Esophagus (tissue), 2 donors: ENCODE results near the gene GPR85. TPM values are rescaled to one million over a fixed set of nuclear protein-coding genes. Genes with fewer than 3 reads are reported as not detected.
"Not testable (repeated sequence)": the region's sequence is repeated elsewhere in the genome, so short reads cannot be mapped to it uniquely, and the experiment has no call there.

Source experiments
- H3K27ac ChIP-seq, 2 donors: one replicate each; pipeline ENCODE4 v1.5.1; 2013; ENCODE audit warnings: low read depth in 2 of 2, mild to moderate bottlenecking in 2 of 2, inconsistent platforms in 1 of 2, low read length in 1 of 2, moderate library complexity in 1 of 2
- H3K27me3 ChIP-seq, 2 donors: one replicate each; pipeline ENCODE4 v1.6.1; 2013; ENCODE audit warnings: low read length in 2 of 2, control low read depth in 1 of 2, mild to moderate bottlenecking in 1 of 2; ENCODE audit not compliant: insufficient read depth in 2 of 2, control insufficient read depth in 1 of 2
- H3K36me3 ChIP-seq, 2 donors: one replicate each; pipeline ENCODE4 v1.6.1; 2013; ENCODE audit warnings: low read length in 1 of 2; ENCODE audit not compliant: control insufficient read depth in 2 of 2, insufficient read depth in 2 of 2
- H3K4me1 ChIP-seq, 2 donors: one replicate each; pipeline ENCODE4 v1.6.1; 2013; ENCODE audit warnings: low read length in 1 of 2; ENCODE audit not compliant: control insufficient read depth in 2 of 2, insufficient read depth in 2 of 2
- H3K4me3 ChIP-seq, 2 donors: one replicate each; pipeline ENCODE4 v1.5.1; 2013; ENCODE audit warnings: low read length in 2 of 2, mild to moderate bottlenecking in 2 of 2, low read depth in 1 of 2, moderate library complexity in 1 of 2
- H3K9me3 ChIP-seq, 2 donors: one replicate each; pipeline ENCODE4 v1.6.1; 2013; ENCODE audit warnings: mild to moderate bottlenecking in 2 of 2, low read depth in 1 of 2, low read length in 1 of 2, moderate library complexity in 1 of 2; ENCODE audit not compliant: control insufficient read depth in 2 of 2, insufficient read depth in 1 of 2
- WGBS, 2 donors: extraction: QIAGEN DNeasy Blood & Tissue Kit; methylation state at CpG; one replicate each; pipeline ENCODE4 v1.1.7; 2013; 5-methylcytosine and 5-hydroxymethylcytosine counted together
- polyA plus RNA-seq, 2 donors: library from polyadenylated mRNA; stranded (reverse); fragments of 200-250 nt; gene quantifications; one replicate each; pipeline ENCODE4 v1.2.3, GENCODE V29; 2013
- donor health status: healthy with polysubstance abuse.
- donor health status: Bipolar disorder and iron deficiency.

The GPR85 gene
- polyA plus RNA-seq, 2 donors, result 0.20 to 0.39 TPM

- H3K27me3 ChIP-seq, result no peaks in the 10 kb centered on the region
- H3K4me1 ChIP-seq, result no peaks in the 10 kb centered on the region
- WGBS, 2 donors, result 43 to 46% methylated on average over 2 of the region's 2 CpGs
- H3K4me3 ChIP-seq, result no peak overlapping the region
- H3K36me3 ChIP-seq, result no peaks in the 10 kb centered on the region
- H3K9me3 ChIP-seq, result no peaks in the 10 kb centered on the region
- no peak overlapping the region for H3K27ac ChIP-seq
Observed at GRCh38 chr7:113054938-113055337, 31.7 kb downstream of the GPR85 start.

- not testable (repeated sequence) for H3K4me3 ChIP-seq, H3K27ac ChIP-seq, H3K9me3 ChIP-seq, H3K36me3 ChIP-seq, H3K4me1 ChIP-seq, H3K27me3 ChIP-seq
- 68 to 73% methylated on average over 3 of the region's 3 CpGs for WGBS, 2 donors
Observed at GRCh38 chr7:113054272-113054671, 32.4 kb downstream of the GPR85 start.

GRCh38 chr7:113049221-113049620 is 37.4 kb downstream of the GPR85 start:
- not testable (repeated sequence) for H3K27ac ChIP-seq, H3K9me3 ChIP-seq, H3K36me3 ChIP-seq, H3K4me3 ChIP-seq, H3K27me3 ChIP-seq, H3K4me1 ChIP-seq
- 70 to 81% methylated on average over 1 of the region's 1 CpG for WGBS, 2 donors

GRCh38 chr7:113046453-113046852 is 40.2 kb downstream of the GPR85 start:
- Histone ChIP-seq H3K4me1 (no peaks in the 10 kb centered on the region), H3K27ac (no peak overlapping the region), H3K27me3 (no peaks in the 10 kb centered on the region), H3K4me3 (no peak overlapping the region), H3K36me3 (no peaks in the 10 kb centered on the region), H3K9me3 (no peaks in the 10 kb centered on the region)
- WGBS, 2 donors, result 42 to 66% methylated on average over 2 of the region's 2 CpGs

- no peaks in the 10 kb centered on the region for H3K9me3 ChIP-seq
- no peak overlapping the region for H3K27ac ChIP-seq
- H3K4me1 ChIP-seq, result no peaks in the 10 kb centered on the region
- no peaks in the 10 kb centered on the region for H3K36me3 ChIP-seq
- 44 to 46% methylated on average over 4 of the region's 4 CpGs for WGBS, 2 donors
- no peaks in the 10 kb centered on the region for H3K27me3 ChIP-seq
- H3K4me3 ChIP-seq, result no peak overlapping the region
Observed at GRCh38 chr7:113045379-113045778, 41.2 kb downstream of the GPR85 start.

- H3K27ac ChIP-seq, result no peak overlapping the region
- no peaks in the 10 kb centered on the region for H3K36me3 ChIP-seq
- no peaks in the 10 kb centered on the region for H3K4me1 ChIP-seq
- no peaks in the 10 kb centered on the region for H3K27me3 ChIP-seq
- no peaks in the 10 kb centered on the region for H3K9me3 ChIP-seq
- no peak overlapping the region for H3K4me3 ChIP-seq
Observed at GRCh38 chr7:113044394-113044793, 42.2 kb downstream of the GPR85 start.

GRCh38 chr7:113040849-113041248 is 45.8 kb downstream of the GPR85 start:
- H3K4me1 ChIP-seq, result no peaks in the 10 kb centered on the region
- no peak overlapping the region for H3K27ac ChIP-seq
- H3K4me3 ChIP-seq, result no peak overlapping the region
- no peaks in the 10 kb centered on the region for H3K27me3 ChIP-seq
- H3K9me3 ChIP-seq, result no peaks in the 10 kb centered on the region
- no peaks in the 10 kb centered on the region for H3K36me3 ChIP-seq

- Histone ChIP-seq H3K27ac (no peak overlapping the region), H3K4me1 (no peaks in the 10 kb centered on the region), H3K9me3 (no peaks in the 10 kb centered on the region), H3K36me3 (no peaks in the 10 kb centered on the region), H3K4me3 (no peak overlapping the region), H3K27me3 (no peaks in the 10 kb centered on the region)
- 34 to 47% methylated on average over 2 of the region's 2 CpGs for WGBS, 2 donors
Observed at GRCh38 chr7:113033959-113034358, 52.7 kb downstream of the GPR85 start.

Other genes starting within 250 kb of the GPR85 start
- 100 to 1,000 TPM in 1 of 2 donors, 10 to 100 TPM in 1; 51.4 to 145 TPM for gene SMIM30, start 31.7 kb upstream of the GPR85 start, polyA plus RNA-seq